ENCODE measurements around the gene ALKBH2. TPM values are rescaled to one million over a fixed set of nuclear protein-coding genes. Genes with fewer than 3 reads are reported as not detected.

ALKBH2 gene
- 10 to 100 TPM; 10.4 to 19.0 (median 13.6) TPM for total RNA-seq

DNA sequence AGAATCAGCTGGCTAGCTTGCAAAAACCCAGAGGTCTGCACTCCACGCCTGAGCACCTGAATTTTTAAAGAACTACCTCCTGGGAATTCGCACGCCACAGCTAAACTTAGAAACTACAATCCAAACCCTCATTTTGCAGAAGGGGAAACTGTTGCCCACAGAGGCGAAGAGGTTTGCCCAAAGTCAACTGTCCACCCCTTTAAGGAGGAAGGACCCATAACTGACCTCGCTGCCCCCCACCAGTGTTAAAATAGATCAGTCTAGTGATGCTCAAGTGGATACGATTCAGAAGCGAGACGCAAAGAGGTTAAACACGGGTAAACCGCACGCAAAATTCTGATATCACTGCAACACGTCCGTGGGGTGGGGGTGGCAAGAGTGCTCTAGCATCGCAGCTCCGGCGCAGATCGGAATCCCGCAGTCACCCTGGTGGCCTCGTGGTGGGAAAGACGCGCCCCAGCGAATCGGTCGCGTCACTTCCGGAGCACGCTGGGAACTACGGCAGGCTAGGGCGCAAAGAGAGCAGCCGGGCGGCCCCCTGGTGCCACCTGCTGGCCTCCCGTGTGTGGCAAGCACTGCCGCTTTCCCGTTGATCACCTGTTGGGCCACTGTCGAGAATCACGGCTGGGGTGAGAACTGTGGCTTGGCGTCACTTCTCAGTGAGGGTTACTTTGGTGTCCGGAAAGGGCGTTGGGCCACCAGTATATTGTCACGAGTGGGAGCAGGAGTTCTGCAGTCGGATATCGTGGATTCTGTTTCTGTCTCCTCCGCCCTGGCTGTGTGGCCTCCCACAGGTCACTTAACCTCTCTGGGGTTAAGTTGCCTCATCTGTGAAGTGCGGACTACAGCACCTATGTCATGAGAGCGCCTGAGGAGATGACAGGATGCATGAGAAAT lies at the start of gene ALKBH2:
TSS of gene ALKBH2 (minus strand) at position 451 of the 897 bp plus-strand sequence. CDS start 686 bp downstream, outside the sequence.
- peak; percentile 36 for TF ChIP-seq POLR2A (IDR thresholded peaks at IDR 0.05; ENCODE audit: low read depth)
- peak; percentile 92 for TF ChIP-seq EP300 (IDR thresholded peaks at IDR 0.05)
- TF ChIP-seq, protein P1, sequence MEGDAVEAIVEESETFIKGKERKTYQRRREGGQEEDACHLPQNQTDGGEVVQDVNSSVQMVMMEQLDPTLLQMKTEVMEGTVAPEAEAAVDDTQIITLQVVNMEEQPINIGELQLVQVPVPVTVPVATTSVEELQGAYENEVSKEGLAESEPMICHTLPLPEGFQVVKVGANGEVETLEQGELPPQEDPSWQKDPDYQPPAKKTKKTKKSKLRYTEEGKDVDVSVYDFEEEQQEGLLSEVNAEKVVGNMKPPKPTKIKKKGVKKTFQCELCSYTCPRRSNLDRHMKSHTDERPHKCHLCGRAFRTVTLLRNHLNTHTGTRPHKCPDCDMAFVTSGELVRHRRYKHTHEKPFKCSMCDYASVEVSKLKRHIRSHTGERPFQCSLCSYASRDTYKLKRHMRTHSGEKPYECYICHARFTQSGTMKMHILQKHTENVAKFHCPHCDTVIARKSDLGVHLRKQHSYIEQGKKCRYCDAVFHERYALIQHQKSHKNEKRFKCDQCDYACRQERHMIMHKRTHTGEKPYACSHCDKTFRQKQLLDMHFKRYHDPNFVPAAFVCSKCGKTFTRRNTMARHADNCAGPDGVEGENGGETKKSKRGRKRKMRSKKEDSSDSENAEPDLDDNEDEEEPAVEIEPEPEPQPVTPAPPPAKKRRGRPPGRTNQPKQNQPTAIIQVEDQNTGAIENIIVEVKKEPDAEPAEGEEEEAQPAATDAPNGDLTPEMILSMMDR (IDR thresholded peaks at IDR 0.05): peak; percentile 98 to 99 (median 99)
- peak; percentile 87 to 96 for TF ChIP-seq POLR2AphosphoS5 (IDR thresholded peaks at IDR 0.05)
- Histone ChIP-seq H3K27ac (replicated peaks in 1 of 4) (peak within 1 kb of the TSS; percentile 78 to 83 (median 80)), H3K27me3 (peaks cover 0 to 3% (median 0%) of the 10 kb centered on the region in 4 donors), H3K4me3 (peak within 1 kb of the TSS; percentile 56 to 72 (median 61)), H3K4me1 (peaks cover 27 to 45% (median 38%) of the 10 kb centered on the region in 4 donors), H3K36me3 (peaks cover 4 to 32% (median 27%) of the 10 kb centered on the region in 4 donors), H3K9me3 (no peaks in the 10 kb centered on the region)
- peak; percentile 98 for DNase-seq (ENCODE audit: extremely low spot score)
- intact Hi-C loops (cut with DNase I): loop anchor here (5.0 kb wide), 1 partner anchor 526 kb away; no protein-coding TSS in a partner anchor
- WGBS: 8% methylated on average over 30 of the region's 45 CpGs

DNA sequence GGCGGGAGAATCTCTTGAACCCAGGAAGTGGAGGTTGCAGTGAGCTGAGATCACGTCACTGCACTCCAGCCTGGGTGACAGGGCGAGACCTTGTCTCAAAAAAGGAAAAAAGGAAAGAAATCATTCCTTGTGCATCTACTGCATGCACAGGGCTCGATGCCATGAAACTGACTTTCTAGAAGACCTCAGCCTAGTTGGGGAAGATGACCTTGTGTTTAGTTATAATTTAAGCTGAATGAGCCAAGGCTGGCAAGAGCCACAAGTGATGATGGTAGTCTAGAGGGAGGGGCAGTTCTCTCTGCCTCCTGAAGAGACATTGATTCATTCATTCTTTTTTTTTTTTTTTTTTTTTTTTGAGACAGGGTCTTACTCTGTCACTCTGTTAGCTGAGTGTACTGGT lies 47.3 kb upstream of the ALKBH2 start:
- no peaks in the 10 kb centered on the region for H3K9me3 ChIP-seq
- H3K4me1 ChIP-seq: peaks cover 37 to 57% (median 40%) of the 10 kb centered on the region in 4 donors
- TF ChIP-seq POLR2AphosphoS5 (IDR thresholded peaks at IDR 0.05): no peak
- TF ChIP-seq POLR2A (IDR thresholded peaks at IDR 0.05; ENCODE audit: low read depth): no peak
- H3K27me3 ChIP-seq: no peaks in the 10 kb centered on the region
- peaks cover 0 to 29% (median 21%) of the 10 kb centered on the region in 4 donors for H3K36me3 ChIP-seq
- no peak for DNase-seq (ENCODE audit: extremely low spot score)
- 89% methylated on average over 4 of the region's 4 CpGs for WGBS
- intact Hi-C loops (cut with DNase I): no loop called here
- H3K4me3 ChIP-seq: no peak overlapping the region
- H3K27ac ChIP-seq (replicated peaks in 1 of 4): no peak overlapping the region

DNA sequence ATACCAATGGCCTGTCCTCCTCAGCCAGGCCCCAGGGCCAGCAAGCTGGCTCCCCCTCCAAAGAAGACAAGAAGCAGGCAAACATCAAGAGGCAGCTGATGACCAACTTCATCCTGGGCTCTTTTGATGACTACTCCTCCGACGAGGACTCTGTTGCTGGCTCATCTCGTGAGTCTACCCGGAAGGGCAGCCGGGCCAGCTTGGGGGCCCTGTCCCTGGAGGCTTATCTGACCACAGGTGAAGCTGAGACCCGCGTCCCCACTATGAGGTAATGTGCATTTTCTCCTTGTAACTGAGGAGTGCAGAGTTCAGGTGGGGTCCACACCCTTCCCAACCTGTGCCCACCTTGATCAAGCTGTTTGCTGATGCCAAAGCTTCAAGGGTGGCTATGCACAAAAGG lies 46.5 kb upstream of the ALKBH2 start:
- Histone ChIP-seq H3K27ac (replicated peaks in 1 of 4) (no peak overlapping the region), H3K4me1 (peaks cover 36 to 58% (median 39%) of the 10 kb centered on the region in 4 donors), H3K36me3 (peaks cover 0 to 29% (median 21%) of the 10 kb centered on the region in 4 donors), H3K27me3 (no peaks in the 10 kb centered on the region), H3K4me3 (no peak overlapping the region), H3K9me3 (no peaks in the 10 kb centered on the region)
- DNase-seq (ENCODE audit: extremely low spot score): no peak
- 100% methylated on average over 4 of the region's 7 CpGs for WGBS
- intact Hi-C loops (cut with DNase I): no loop called here
- TF ChIP-seq, protein P1 (IDR thresholded peaks at IDR 0.05): no peak
- TF ChIP-seq POLR2AphosphoS5 (IDR thresholded peaks at IDR 0.05) (no peak), EP300 (IDR thresholded peaks at IDR 0.05) (no peak), POLR2A (IDR thresholded peaks at IDR 0.05; ENCODE audit: low read depth) (no peak)

DNA sequence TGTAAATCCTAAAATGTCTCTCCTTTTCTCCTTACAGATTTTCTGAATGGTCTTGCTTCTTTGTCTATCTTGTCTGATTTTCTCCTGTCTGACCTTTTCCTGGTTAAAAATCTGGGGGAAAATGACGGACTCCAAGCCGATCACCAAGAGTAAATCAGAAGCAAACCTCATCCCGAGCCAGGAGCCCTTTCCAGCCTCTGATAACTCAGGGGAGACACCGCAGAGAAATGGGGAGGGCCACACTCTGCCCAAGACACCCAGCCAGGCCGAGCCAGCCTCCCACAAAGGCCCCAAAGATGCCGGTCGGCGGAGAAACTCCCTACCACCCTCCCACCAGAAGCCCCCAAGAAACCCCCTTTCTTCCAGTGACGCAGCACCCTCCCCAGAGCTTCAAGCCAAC lies 46.1 kb upstream of the ALKBH2 start:
- H3K4me1 ChIP-seq: peaks cover 39 to 63% (median 42%) of the 10 kb centered on the region in 4 donors
- no peaks in the 10 kb centered on the region for H3K9me3 ChIP-seq
- TF ChIP-seq POLR2A (IDR thresholded peaks at IDR 0.05; ENCODE audit: low read depth): no peak
- TF ChIP-seq, protein P1 (IDR thresholded peaks at IDR 0.05): no peak
- no peak for TF ChIP-seq EP300 (IDR thresholded peaks at IDR 0.05)
- no peak for TF ChIP-seq POLR2AphosphoS5 (IDR thresholded peaks at IDR 0.05)
- intact Hi-C loops (cut with DNase I): no loop called here
- no peak overlapping the region for H3K4me3 ChIP-seq
- 95% methylated on average over 6 of the region's 9 CpGs for WGBS
- H3K27me3 ChIP-seq: no peaks in the 10 kb centered on the region
- H3K27ac ChIP-seq (replicated peaks in 1 of 4): no peak overlapping the region
- no peak for DNase-seq (ENCODE audit: extremely low spot score)
- peaks cover 0 to 29% (median 21%) of the 10 kb centered on the region in 4 donors for H3K36me3 ChIP-seq

DNA sequence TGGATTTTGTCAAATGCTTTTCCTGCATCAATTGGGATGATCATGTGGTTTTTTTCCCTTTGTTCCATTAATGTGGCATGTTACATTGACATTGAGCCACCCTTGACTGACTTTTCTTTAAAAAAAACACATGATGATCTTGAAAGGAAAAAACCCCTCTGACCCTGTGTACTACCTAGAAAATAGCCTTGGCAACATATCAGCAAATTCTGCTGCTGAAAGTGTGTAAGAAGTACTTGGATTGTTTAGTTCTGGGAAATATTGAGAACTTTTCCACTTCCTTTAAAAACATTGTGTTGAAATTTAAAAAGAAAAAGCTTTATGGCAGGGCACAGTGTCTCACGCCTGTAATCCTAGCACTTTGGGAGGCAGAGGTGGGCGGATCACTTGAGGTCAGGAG lies 43.8 kb upstream of the ALKBH2 start:
- intact Hi-C loops (cut with DNase I): no loop called here
- H3K27ac ChIP-seq (replicated peaks in 1 of 4): peak overlapping the region; percentile 42 to 72 (median 66)

More for the DNA sequence above, 43.8 kb upstream of the ALKBH2 start:
- WGBS: 78% methylated on average over 2 of the region's 2 CpGs
- Histone ChIP-seq H3K4me1 (peaks cover 45 to 70% (median 50%) of the 10 kb centered on the region in 4 donors), H3K4me3 (no peak overlapping the region), H3K27me3 (no peaks in the 10 kb centered on the region), H3K9me3 (no peaks in the 10 kb centered on the region), H3K36me3 (peaks cover 0 to 24% (median 21%) of the 10 kb centered on the region in 4 donors)
- TF ChIP-seq POLR2AphosphoS5 (IDR thresholded peaks at IDR 0.05) (peak; percentile 15 to 21), POLR2A (IDR thresholded peaks at IDR 0.05; ENCODE audit: low read depth) (no peak)
- no peak for DNase-seq (ENCODE audit: extremely low spot score)
